SK-N-SH treated with all-trans-retinoic acid at 6 μM for 48 hours (cell line): ENCODE data around the gene SLC2A13.

Source experiments
- BACH2 ChIP-seq: fragments of 250-450 bp; sonication (Bioruptor Pico); IDR thresholded peaks from 2 replicates; pipeline ENCODE4 v1.9.0; 2021; ENCODE audit warnings: mild to moderate bottlenecking, borderline replicate concordance
- CSDC2 ChIP-seq: fragments of 250-450 bp; sonication (Bioruptor Pico); IDR thresholded peaks from 2 replicates; pipeline ENCODE4 v1.5.0; 2020; ENCODE audit warnings: mild to moderate bottlenecking, moderate library complexity
- ESRRG ChIP-seq: fragments of 250-450 bp; sonication (Bioruptor Pico); IDR thresholded peaks from 2 replicates; pipeline ENCODE4 v1.6.1; 2021; ENCODE audit warnings: mild to moderate bottlenecking
- ISL1 ChIP-seq: fragments of 250-450 bp; sonication (Bioruptor Pico); IDR thresholded peaks from 2 replicates; pipeline ENCODE4 v2.1.2; 2022; ENCODE audit warnings: mild to moderate bottlenecking, moderate library complexity
- PATZ1 ChIP-seq: fragments of 250-450 bp; sonication (Bioruptor Pico); IDR thresholded peaks from 2 replicates; pipeline ENCODE4 v1.8.0; 2020; ENCODE audit warnings: mild to moderate bottlenecking, moderate library complexity, borderline replicate concordance
- RARB ChIP-seq: fragments of 250-450 bp; sonication (Bioruptor Pico); IDR thresholded peaks from 2 replicates; pipeline ENCODE4 v1.8.0; 2021; ENCODE audit warnings: mild to moderate bottlenecking, moderate library complexity
- SNAI2 ChIP-seq: fragments of 250-450 bp; sonication (Bioruptor Pico); IDR thresholded peaks from 2 replicates; pipeline ENCODE4 v1.5.0; 2020; ENCODE audit warnings: mild to moderate bottlenecking, moderate library complexity
- ZNF70 ChIP-seq: fragments of 450-650 bp; formaldehyde crosslinking; IDR thresholded peaks from 2 replicates; pipeline ENCODE4 v1.5.0; 2020; ENCODE audit warnings: mild to moderate bottlenecking, moderate library complexity
- ZNF8 ChIP-seq: fragments of 450-650 bp; formaldehyde crosslinking; IDR thresholded peaks from 2 replicates; pipeline ENCODE4 v1.5.0; 2020; ENCODE audit warnings: mild to moderate bottlenecking, moderate library complexity

GRCh38 chr12:39993268-39993667 is 112.6 kb downstream of the SLC2A13 start:
- TF ChIP-seq ISL1 (CRISPR knock-in tag) (no peak), PATZ1 (CRISPR knock-in tag) (no peak), ZNF70 (no peak), BACH2 (CRISPR knock-in tag) (no peak), RARB (CRISPR knock-in tag) (no peak), ZNF8 (no peak), SNAI2 (CRISPR knock-in tag) (no peak), ESRRG (CRISPR knock-in tag) (no peak), CSDC2 (CRISPR knock-in tag) (no peak)
